HL-60 (cell line): ENCODE data around the gene STAT5B.
"Not testable (repeated sequence)": the region's sequence is repeated elsewhere in the genome, so short reads cannot be mapped to it uniquely, and the experiment has no call there.

Experiments
- DNase-seq, 2 experiments: peaks; one replicate each; pipeline ENCODE4 v3.0.0-alpha.2; 2010 to 2020; ENCODE audit warnings: low read depth in 1 of 2, low spot score in 1 of 2
- H3K27ac ChIP-seq: fragments of 250-450 bp; sonication (Bioruptor Pico); replicated peaks from 2 replicates; pipeline ENCODE4 v1.5.1; 2020; ENCODE audit warnings: mild to moderate bottlenecking, moderate library complexity
- H3K27me3 ChIP-seq: fragments of 250-450 bp; sonication (Bioruptor Pico); 2 replicates; pipeline ENCODE4 v1.5.1; 2021; ENCODE audit warnings: mild to moderate bottlenecking, moderate library complexity; ENCODE audit not compliant: insufficient read depth, poor library complexity, severe bottlenecking
- H3K4me3 ChIP-seq: replicated peaks from 2 replicates; pipeline ENCODE4 v1.5.1; 2011; ENCODE audit warnings: mild to moderate bottlenecking, control low read depth, low read length; ENCODE audit not compliant: insufficient read depth
- GABPA ChIP-seq: IDR thresholded peaks from 2 replicates; pipeline ENCODE4 v1.6.1; 2012; ENCODE audit warnings: low read depth
- POLR2AphosphoS5 ChIP-seq: IDR thresholded peaks from 2 replicates; pipeline ENCODE4 v1.6.1; 2012; ENCODE audit warnings: low read depth
- SPI1 ChIP-seq: IDR thresholded peaks from 2 replicates; pipeline ENCODE4 v1.6.1; 2012; ENCODE audit warnings: low read depth, mild to moderate bottlenecking, borderline replicate concordance
- TF ChIP-seq, protein P1 (sequence below): IDR thresholded peaks from 2 replicates; pipeline ENCODE4 v1.6.1; 2012; ENCODE audit warnings: low read depth; ENCODE audit not compliant: insufficient replicate concordance
- TF ChIP-seq, protein P2 (sequence below): IDR thresholded peaks from one replicate; pipeline ENCODE4 v1.5.1; 2011; ENCODE audit warnings: low read length, control low read depth, inconsistent platforms; ENCODE audit not compliant: insufficient read depth

Gene STAT5B

DNA sequence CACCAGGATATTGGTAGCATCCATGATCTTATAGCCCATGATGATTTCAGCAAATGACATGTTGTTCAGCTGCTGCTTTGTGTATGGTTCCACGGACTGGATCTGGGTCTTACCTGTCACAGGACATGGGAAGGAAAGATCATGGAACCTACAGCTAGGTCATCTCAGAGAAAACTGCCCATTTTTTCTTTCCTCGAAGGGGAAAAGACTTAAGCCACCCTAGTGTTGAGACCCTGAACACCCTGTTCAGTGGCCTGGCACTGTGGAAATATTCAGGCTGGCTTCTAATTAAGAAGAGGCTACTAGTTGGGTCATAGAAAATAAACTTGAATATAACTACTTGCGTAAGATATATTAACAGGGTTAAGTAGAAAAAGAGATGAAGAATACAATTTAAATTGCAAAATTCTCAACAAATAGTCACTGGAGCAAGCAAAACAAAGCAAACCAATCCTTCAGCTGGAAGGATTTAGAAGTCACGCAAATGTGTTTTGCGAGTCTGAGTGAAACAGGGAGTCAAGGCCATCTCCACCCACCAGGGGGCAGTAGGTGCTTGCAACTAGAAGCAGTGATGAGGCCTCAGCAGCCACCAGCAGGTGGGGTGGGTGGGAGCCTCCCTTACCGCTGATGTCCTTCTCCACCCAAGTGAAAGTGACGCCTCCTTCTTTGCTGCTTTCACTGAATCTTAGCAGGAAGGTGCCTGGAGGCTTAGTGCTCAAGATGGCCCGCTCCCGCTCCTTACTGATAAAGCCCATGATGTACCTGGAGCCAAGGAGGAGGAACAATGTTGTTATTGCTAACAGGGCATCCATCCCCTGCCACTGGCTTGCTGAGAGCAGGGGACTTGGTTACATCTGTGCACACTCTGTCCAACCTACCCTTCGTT is 46.4 kb upstream of the STAT5B start:
- peak; percentile 92 to 93 for DNase-seq
- Histone ChIP-seq H3K4me3 (no peak overlapping the region), H3K27ac (no peak overlapping the region), H3K27me3 (no peaks in the 10 kb centered on the region)
- TF ChIP-seq, protein P1, sequence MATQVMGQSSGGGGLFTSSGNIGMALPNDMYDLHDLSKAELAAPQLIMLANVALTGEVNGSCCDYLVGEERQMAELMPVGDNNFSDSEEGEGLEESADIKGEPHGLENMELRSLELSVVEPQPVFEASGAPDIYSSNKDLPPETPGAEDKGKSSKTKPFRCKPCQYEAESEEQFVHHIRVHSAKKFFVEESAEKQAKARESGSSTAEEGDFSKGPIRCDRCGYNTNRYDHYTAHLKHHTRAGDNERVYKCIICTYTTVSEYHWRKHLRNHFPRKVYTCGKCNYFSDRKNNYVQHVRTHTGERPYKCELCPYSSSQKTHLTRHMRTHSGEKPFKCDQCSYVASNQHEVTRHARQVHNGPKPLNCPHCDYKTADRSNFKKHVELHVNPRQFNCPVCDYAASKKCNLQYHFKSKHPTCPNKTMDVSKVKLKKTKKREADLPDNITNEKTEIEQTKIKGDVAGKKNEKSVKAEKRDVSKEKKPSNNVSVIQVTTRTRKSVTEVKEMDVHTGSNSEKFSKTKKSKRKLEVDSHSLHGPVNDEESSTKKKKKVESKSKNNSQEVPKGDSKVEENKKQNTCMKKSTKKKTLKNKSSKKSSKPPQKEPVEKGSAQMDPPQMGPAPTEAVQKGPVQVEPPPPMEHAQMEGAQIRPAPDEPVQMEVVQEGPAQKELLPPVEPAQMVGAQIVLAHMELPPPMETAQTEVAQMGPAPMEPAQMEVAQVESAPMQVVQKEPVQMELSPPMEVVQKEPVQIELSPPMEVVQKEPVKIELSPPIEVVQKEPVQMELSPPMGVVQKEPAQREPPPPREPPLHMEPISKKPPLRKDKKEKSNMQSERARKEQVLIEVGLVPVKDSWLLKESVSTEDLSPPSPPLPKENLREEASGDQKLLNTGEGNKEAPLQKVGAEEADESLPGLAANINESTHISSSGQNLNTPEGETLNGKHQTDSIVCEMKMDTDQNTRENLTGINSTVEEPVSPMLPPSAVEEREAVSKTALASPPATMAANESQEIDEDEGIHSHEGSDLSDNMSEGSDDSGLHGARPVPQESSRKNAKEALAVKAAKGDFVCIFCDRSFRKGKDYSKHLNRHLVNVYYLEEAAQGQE: no peak
- TF ChIP-seq, protein P2, sequence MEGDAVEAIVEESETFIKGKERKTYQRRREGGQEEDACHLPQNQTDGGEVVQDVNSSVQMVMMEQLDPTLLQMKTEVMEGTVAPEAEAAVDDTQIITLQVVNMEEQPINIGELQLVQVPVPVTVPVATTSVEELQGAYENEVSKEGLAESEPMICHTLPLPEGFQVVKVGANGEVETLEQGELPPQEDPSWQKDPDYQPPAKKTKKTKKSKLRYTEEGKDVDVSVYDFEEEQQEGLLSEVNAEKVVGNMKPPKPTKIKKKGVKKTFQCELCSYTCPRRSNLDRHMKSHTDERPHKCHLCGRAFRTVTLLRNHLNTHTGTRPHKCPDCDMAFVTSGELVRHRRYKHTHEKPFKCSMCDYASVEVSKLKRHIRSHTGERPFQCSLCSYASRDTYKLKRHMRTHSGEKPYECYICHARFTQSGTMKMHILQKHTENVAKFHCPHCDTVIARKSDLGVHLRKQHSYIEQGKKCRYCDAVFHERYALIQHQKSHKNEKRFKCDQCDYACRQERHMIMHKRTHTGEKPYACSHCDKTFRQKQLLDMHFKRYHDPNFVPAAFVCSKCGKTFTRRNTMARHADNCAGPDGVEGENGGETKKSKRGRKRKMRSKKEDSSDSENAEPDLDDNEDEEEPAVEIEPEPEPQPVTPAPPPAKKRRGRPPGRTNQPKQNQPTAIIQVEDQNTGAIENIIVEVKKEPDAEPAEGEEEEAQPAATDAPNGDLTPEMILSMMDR: peak; percentile 99

DNA sequence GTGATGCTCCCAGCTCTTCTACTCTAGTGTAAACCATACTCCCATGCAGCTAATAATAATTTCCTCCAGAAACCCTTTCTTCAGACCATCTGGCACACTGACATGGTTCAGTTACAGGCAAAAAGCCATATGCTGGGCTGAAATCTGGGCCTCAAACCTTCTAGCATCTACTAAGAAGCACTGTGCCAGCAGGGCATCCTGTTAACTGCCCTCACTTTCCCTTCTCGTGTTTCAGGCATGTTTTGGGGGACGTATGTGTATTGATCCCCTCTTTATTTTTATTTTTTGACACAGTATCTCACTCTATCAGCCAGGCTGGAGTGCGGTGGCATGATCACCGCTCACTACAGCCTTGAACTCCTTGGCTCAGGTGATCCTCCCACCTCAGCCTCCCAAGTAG is 45.4 kb upstream of the STAT5B start:
- no peak for DNase-seq
- Histone ChIP-seq H3K27ac (no peak overlapping the region), H3K4me3 (no peak overlapping the region), H3K27me3 (no peaks in the 10 kb centered on the region)
- TF ChIP-seq GABPA: no peak

DNA sequence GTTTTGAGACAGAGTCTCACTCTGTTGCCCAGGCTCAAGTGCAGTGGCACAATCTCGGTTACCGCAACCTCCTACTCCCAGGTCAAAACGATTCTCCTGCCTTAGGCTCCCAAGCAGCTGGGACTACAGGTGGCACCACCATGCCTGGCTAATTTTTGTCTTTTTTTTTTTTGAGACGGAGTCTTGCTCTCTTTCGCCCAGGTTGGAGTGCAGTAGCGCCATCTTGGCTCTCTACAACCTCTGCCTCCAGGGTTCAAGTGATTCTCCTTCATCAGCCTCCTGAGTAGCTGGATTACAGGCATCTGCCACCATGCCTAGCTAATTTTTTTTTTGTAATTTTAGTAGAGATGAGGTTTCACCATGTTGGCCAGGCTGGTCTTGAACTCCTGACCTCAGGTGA is 41.8 kb upstream of the STAT5B start:
- not testable (repeated sequence) for H3K27me3 ChIP-seq, H3K4me3 ChIP-seq, DNase-seq, H3K27ac ChIP-seq

DNA sequence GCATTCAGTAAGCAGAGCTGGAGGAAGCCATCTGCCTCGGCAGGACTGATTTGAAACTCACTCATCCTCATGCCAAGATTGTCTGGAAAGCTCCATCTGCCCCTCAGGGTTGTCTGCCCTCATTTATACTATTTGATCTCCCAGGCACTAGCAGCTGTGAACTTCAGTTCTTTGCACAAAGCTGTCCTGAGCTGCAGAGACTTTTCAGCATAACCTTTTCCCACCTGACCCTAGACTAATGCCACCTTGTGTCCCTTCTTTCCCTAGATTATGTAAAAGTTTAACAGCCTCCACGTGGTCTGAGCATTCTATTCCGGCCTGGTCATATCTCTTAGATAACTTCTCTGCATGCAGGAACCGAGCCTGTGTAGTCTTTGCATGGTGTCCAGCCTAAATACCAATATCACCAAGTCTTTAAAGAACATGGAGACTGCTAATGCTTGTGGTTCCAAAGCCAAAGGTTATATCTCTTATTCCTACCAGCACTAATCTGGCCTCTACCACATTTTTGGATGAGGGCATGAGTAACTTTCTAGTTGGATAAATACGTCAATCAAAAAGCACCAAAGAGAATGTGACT is 41.2 kb upstream of the STAT5B start:
- no peak for DNase-seq
- no peak overlapping the region for H3K27ac ChIP-seq
- TF ChIP-seq SPI1: no peak
- TF ChIP-seq POLR2AphosphoS5: no peak
- TF ChIP-seq, protein P1: no peak
- no peak for TF ChIP-seq GABPA
- TF ChIP-seq, protein P2: no peak
- no peak overlapping the region for H3K4me3 ChIP-seq
- no peaks in the 10 kb centered on the region for H3K27me3 ChIP-seq

DNA sequence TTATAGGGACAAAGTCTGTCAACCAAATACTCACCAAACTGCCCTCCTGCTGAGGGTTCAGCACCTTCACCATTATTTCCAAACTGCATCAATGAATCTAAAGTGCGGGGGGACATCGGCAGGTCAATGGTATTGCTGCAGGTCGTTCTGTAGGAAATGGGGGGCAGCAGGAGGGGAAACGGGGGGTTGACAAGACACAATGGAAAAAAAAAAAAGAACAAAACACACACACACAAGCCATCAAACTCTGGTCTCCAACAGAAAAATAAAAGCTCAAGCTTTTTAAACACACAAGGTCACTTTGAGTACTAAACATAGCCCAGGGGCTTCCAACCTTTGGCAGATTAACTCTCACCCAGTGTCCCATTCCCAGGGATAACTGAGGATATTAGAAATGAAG is 40.6 kb upstream of the STAT5B start:
- TF ChIP-seq, protein P2: no peak
- TF ChIP-seq GABPA (no peak), SPI1 (no peak), POLR2AphosphoS5 (no peak)
- TF ChIP-seq, protein P1: no peak
- no peak overlapping the region for H3K27ac ChIP-seq
- DNase-seq: no peak
- H3K4me3 ChIP-seq: no peak overlapping the region
- H3K27me3 ChIP-seq: no peaks in the 10 kb centered on the region
